Uterus (tissue), 4 donors: ENCODE results near the gene LMBRD2. TPM values are rescaled to one million over a fixed set of nuclear protein-coding genes. Genes with fewer than 3 reads are reported as not detected.

ENCODE experiments used
- DNase-seq, 2 donors: peaks; one replicate each; pipeline ENCODE4 v3.0.0-alpha.2; 2019 to 2020
- H3K27ac ChIP-seq, 2 donors: fragments of 200-600 bp; sonication (generic); 1 replicate in 1 of 2; 2 replicates in 1 of 2; pipeline ENCODE4 v1.5.1; 2016 to 2018
- H3K27me3 ChIP-seq, 2 donors: fragments of 200-600 bp; sonication (generic); one replicate each; pipeline ENCODE4 v1.5.1; 2018 to 2019; ENCODE audit warnings: control low read depth in 1 of 2
- H3K36me3 ChIP-seq, 2 donors: fragments of 200-600 bp; sonication (generic); one replicate each; pipeline ENCODE4 v1.5.1; 2019; ENCODE audit warnings: control low read depth in 1 of 2
- H3K4me1 ChIP-seq, 2 donors: fragments of 200-600 bp; sonication (generic); one replicate each; pipeline ENCODE4 v1.5.1; 2018 to 2019; ENCODE audit warnings: control low read depth in 1 of 2
- H3K4me3 ChIP-seq, 2 donors: fragments of 200-600 bp; sonication (generic); 1 replicate in 1 of 2; 2 replicates in 1 of 2; pipeline ENCODE4 v1.5.1; 2018 to 2019; ENCODE audit warnings: mild to moderate bottlenecking in 1 of 2
- H3K9me3 ChIP-seq, 2 donors: fragments of 200-600 bp; sonication (generic); one replicate each; pipeline ENCODE4 v1.5.1; 2019; ENCODE audit warnings: control low read depth in 1 of 2
- POLR2A ChIP-seq, 2 donors: fragments of 450-650 bp; IDR thresholded peaks; one replicate each; pipeline ENCODE4 v1.6.1; 2016; ENCODE audit warnings: antibody characterized with exemption in 2 of 2, mild to moderate bottlenecking in 1 of 2, moderate library complexity in 1 of 2
- intact Hi-C: fragments of 100-400 bp; cut with DNase I; formaldehyde crosslinking; loops from one replicate; pipeline ENCODE4 v1.15.1; 2023; ENCODE audit warnings: low total_unique reads
- total RNA-seq, 4 donors: library from RNA; depleted of rRNA in 3 of 4; stranded (reverse); fragments of >200 nt in 3 of 4; gene quantifications; one replicate each; pipeline versions ENCODE4 v1.1.0 to v1.2.4, GENCODE V29; 2014 to 2023
- TF ChIP-seq, protein P1 (sequence below), 4 experiments: fragments of 200-600 bp in 2 of 4; fragments of 450-650 bp in 2 of 4; sonication (generic) in 2 of 4; IDR thresholded peaks; one replicate each; pipeline ENCODE4 v1.5.1; 2016 to 2019; ENCODE audit warnings: antibody characterized with exemption in 4 of 4, mild to moderate bottlenecking in 2 of 4, moderate library complexity in 1 of 4
- donor health status: DM: yes; HTN: yes; CAD: no.

Gene LMBRD2
- total RNA-seq, 4 donors from 2014 or later = 2.3 to 17.9 (median 8.0) TPM

DNA sequence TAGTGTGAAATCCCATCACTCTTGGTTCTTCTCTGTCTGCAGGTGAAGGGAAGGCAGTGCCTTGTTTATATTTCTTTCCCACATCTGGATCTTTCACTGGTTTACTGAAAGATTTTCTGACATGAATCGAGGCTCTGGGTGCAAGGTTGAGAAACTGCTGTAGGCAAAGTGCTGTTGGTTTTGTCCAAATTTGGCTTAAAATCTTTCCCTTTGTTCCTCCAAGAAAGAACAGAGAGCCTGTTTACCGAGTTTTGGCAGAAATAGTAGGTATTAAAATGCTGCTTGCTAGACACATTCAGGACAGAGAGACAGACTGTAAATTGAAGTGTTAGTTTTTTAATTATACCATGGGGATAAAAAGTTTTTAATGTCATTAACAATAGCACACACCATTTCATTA is 21.7 kb upstream of the LMBRD2 start:
- no peak for DNase-seq
- Histone ChIP-seq H3K9me3 (no peaks in the 10 kb centered on the region), H3K27me3 (no peaks in the 10 kb centered on the region), H3K4me3 (no peak overlapping the region), H3K36me3 (no peaks in the 10 kb centered on the region), H3K27ac (no peak overlapping the region), H3K4me1 (no peaks in the 10 kb centered on the region)
- intact Hi-C loops = no loop called here
- TF ChIP-seq, protein P1, sequence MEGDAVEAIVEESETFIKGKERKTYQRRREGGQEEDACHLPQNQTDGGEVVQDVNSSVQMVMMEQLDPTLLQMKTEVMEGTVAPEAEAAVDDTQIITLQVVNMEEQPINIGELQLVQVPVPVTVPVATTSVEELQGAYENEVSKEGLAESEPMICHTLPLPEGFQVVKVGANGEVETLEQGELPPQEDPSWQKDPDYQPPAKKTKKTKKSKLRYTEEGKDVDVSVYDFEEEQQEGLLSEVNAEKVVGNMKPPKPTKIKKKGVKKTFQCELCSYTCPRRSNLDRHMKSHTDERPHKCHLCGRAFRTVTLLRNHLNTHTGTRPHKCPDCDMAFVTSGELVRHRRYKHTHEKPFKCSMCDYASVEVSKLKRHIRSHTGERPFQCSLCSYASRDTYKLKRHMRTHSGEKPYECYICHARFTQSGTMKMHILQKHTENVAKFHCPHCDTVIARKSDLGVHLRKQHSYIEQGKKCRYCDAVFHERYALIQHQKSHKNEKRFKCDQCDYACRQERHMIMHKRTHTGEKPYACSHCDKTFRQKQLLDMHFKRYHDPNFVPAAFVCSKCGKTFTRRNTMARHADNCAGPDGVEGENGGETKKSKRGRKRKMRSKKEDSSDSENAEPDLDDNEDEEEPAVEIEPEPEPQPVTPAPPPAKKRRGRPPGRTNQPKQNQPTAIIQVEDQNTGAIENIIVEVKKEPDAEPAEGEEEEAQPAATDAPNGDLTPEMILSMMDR (IDR thresholded peaks at IDR 0.05) = no peak
- TF ChIP-seq POLR2A (IDR thresholded peaks at IDR 0.05) = no peak

DNA sequence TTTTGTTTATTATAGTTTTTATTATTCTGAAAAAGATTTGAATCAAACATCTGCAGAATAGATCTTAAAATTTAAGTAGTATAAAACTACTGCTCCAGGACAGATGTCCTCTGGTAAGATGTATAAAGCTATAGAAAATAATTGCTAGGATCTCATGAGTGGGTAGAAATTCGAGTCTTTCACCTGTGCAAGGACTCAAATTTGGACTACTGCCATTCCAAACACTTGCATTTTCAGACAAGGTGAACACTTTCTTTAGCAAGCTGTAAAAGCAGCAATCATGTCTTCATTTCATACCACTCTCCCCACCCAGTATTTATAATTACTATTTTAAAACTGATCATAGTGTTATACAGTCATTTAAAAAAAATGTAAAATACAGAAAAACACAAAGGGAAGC is 20.9 kb upstream of the LMBRD2 start:
- H3K36me3 ChIP-seq = no peaks in the 10 kb centered on the region

DNA sequence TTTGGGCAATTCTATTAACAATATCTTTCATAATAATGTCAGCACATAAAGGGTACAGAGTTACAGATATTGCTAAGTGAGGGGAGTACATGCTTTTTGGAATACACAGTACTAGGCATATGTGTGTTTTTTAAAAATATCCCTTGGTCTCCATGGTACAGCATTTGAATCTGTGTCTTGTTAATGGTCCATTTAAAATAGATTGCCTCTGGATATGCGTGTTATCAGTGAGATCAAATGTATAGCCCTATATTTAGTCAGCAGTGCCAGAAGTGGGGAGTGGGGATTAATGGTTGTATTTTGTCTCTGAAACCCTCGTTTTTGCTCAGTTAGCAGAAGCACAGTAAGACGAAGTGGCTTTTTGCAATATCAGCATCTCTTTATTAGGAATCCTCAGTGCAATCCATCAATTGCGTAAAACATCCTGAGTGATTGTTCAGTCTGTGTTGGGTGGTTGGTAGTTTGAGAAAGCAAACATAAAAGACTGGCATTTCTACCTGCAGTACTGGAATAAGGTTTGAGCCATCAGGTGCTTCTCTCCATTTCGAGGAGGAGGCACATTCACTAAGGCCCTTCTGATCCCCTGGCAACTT is 19.2 kb upstream of the LMBRD2 start:
- Histone ChIP-seq H3K27me3 (no peaks in the 10 kb centered on the region), H3K36me3 (no peaks in the 10 kb centered on the region), H3K27ac (no peak overlapping the region), H3K4me3 (no peak overlapping the region), H3K9me3 (no peaks in the 10 kb centered on the region), H3K4me1 (no peaks in the 10 kb centered on the region)
- DNase-seq = no peak
- TF ChIP-seq, protein P1 (IDR thresholded peaks at IDR 0.05) = no peak
- no peak for TF ChIP-seq POLR2A (IDR thresholded peaks at IDR 0.05)
- intact Hi-C loops = no loop called here

More for the DNA sequence above, 20.9 kb upstream of the LMBRD2 start:
- Histone ChIP-seq H3K27ac (no peak overlapping the region), H3K27me3 (no peaks in the 10 kb centered on the region), H3K9me3 (no peaks in the 10 kb centered on the region), H3K4me3 (no peak overlapping the region), H3K4me1 (no peaks in the 10 kb centered on the region)
- no peak for TF ChIP-seq POLR2A (IDR thresholded peaks at IDR 0.05)
- TF ChIP-seq, protein P1 (IDR thresholded peaks at IDR 0.05) = no peak
- DNase-seq = no peak
- intact Hi-C loops = no loop called here

DNA sequence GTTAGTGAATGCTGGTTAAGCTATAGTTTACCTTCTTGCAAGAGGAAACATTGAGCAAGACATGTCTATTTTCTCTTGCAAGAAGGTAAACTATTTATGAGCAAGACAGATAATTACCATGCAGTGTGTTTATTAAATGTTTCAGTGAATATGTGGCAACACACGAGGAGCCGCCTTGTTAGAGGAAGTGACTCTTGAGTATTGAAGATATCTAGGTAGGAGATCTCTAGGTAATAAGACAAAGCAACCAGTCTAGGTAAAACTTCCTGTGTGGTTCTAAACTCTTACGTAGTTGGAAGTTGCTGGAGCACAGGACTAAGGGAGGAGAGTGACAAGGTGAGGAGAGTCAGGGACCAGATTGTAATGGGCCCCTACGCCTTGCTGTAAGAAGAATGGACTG is 17.1 kb upstream of the LMBRD2 start:
- no peaks in the 10 kb centered on the region for H3K36me3 ChIP-seq
- intact Hi-C loops = no loop called here

DNA sequence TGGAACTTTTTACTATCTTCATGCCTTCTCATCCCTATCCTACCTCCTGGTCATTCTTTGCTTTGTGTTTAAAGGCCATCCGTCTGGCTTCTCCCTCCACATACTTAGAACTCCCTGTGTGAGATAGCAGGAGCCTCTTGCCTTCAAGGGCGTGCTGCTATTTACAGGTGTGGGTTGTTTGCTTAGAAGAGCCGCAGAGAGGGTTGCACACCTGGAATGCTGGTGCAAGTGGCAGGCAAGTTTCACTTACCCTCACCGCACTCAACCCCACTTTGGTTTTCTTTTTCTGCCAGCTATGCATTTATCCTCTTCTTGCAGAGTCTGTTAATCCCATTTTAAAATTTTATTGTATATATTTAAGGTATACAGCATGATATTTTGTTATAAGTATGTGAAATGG is 12.8 kb upstream of the LMBRD2 start:
- no peak overlapping the region for H3K27ac ChIP-seq
- TF ChIP-seq POLR2A (IDR thresholded peaks at IDR 0.05) = no peak
- TF ChIP-seq, protein P1 (IDR thresholded peaks at IDR 0.05) = no peak
- intact Hi-C loops = no loop called here
- no peaks in the 10 kb centered on the region for H3K9me3 ChIP-seq
- H3K4me3 ChIP-seq = no peak overlapping the region
- no peak for DNase-seq
- H3K27me3 ChIP-seq = no peaks in the 10 kb centered on the region
- no peaks in the 10 kb centered on the region for H3K4me1 ChIP-seq
- H3K36me3 ChIP-seq = no peaks in the 10 kb centered on the region

More for the DNA sequence above, 17.1 kb upstream of the LMBRD2 start:
- no peaks in the 10 kb centered on the region for H3K9me3 ChIP-seq
- no peak overlapping the region for H3K27ac ChIP-seq
- no peaks in the 10 kb centered on the region for H3K4me1 ChIP-seq
- TF ChIP-seq, protein P1 (IDR thresholded peaks at IDR 0.05) = no peak
- TF ChIP-seq POLR2A (IDR thresholded peaks at IDR 0.05) = no peak
- no peak for DNase-seq
- H3K4me3 ChIP-seq = no peak overlapping the region
- no peaks in the 10 kb centered on the region for H3K27me3 ChIP-seq
